ENCODE results near the gene EYA2.
"Not testable (repeated sequence)": the region's sequence is repeated elsewhere in the genome, so short reads cannot be mapped to it uniquely, and the experiment has no call there.

EYA2 gene, protein sequence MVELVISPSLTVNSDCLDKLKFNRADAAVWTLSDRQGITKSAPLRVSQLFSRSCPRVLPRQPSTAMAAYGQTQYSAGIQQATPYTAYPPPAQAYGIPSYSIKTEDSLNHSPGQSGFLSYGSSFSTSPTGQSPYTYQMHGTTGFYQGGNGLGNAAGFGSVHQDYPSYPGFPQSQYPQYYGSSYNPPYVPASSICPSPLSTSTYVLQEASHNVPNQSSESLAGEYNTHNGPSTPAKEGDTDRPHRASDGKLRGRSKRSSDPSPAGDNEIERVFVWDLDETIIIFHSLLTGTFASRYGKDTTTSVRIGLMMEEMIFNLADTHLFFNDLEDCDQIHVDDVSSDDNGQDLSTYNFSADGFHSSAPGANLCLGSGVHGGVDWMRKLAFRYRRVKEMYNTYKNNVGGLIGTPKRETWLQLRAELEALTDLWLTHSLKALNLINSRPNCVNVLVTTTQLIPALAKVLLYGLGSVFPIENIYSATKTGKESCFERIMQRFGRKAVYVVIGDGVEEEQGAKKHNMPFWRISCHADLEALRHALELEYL
- 0 to 0.07 reads per million in 2 donors for total RNA-seq

DNA sequence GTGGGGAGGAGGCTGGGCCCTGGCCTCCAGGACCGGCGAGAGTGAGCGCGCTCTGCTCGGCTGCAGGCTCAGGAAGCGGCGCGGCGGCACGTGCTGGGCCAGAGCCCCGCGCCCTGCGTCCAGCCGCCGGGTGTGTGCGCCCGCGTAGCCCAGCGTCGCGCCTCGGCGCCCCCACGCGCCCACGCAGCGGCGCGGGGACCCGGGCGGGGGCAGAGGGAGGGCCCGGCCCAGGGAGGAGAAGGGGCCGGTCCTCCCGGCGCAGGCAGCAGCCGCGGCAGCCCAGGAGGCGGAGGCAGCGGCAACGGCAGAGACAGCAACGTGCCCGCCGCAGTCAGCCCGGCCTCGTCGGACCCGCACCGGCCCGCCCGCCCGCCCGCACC lies at the start of gene EYA2:
Gene EYA2 (plus strand): TSS at position 265 of the 380 bp plus-strand sequence. CDS start 95,168 bp downstream, outside the sequence.
- DNase-seq = no peak

DNA sequence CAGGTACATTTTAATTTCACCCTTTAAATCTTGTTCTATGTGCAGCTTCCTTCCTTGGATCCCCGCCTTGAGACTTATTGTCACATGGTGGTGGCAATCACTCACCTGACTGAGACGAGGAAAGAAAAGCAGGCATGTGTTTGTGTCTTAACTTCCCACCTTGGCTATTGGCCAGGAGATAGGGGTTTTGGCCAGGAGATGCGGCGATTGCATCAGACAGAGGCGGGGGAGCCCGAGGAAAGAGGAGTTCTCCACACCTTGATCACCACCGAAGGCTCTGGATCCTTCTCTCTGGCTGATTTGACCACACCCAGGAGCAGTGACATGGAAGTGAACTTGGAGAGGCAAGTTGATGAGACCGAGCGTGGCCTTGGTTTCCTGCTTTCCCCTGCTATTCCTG lies 49.7 kb upstream of the EYA2 start:
- DNase-seq = no peak

DNA sequence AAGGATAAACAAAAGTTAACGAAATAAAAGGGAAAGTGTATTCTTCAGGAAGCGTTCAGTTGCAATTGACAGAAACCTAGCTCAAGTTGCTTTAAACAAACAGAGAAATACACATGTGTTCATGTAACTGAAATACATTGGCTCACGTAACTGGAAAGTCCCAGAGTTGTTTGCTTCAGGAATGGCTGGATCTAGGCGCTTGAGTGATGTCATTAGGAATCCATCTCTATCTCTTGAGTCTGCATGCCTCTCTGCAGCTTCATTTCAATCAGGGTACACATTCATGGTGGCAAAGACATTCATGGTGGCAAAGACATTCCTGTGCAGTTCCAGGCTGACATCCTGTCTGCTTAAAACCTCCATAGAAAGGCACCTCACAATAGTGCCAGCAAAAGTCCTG lies 45.4 kb upstream of the EYA2 start:
- DNase-seq = no peak

DNA sequence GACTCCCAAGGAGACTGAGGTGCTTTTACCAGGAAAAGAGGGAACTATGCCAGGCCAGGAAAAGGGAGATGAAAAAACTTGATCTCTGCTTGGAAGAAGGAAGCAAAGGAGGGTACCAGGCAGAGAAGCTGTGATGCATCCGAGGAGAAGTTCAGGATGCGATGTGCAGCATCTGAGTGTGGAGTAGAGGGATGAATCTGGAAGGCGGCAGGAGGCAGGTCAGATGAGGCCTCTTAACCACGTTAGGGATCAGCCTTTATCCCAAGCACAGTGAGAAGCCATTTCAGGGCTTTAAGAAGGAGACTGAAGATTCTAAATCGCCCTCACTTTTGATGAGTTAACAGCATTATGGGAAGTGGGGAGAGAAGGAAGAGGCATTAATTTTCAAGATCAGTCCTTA lies 44.9 kb upstream of the EYA2 start:
- no peak for DNase-seq

DNA sequence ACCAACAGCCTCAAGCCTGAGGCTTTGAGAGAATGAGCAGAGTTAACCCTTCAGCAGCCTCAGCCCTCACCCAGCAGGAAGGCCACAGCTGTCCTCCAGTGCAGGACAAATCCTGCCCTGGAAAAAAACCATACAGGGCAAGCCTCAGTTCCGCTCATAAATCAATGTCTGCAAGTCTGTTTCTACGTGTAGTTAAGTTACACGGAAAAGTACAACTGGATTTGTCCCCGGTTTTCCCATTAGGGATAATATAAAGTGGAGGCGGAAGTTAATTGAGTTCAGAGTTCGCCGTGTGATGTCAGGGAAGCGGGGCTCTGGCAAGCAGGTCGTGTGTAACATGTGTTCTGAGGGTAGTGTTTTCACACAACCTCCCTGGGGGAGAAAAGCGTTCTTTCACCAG lies 44.2 kb upstream of the EYA2 start:
- DNase-seq = no peak

DNA sequence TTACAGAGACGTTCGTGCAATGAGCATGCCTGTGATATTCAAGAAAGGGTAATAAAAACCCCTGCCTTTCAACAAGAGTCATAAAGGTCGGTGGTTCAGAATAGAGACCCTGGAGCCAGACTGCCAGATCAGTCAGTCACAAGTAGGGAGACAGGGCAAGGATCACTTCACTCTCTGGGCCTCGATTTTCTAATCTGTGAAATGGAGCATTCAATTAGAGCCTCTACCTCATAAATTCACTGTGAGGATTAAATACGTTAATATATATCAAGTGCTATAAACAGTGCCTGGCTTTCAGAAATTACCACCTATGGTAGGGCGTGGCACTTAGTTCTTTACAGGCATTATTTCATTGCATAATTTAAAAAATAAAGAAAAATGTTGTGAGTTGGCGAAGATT lies 43.7 kb upstream of the EYA2 start:
- DNase-seq = no peak

DNA sequence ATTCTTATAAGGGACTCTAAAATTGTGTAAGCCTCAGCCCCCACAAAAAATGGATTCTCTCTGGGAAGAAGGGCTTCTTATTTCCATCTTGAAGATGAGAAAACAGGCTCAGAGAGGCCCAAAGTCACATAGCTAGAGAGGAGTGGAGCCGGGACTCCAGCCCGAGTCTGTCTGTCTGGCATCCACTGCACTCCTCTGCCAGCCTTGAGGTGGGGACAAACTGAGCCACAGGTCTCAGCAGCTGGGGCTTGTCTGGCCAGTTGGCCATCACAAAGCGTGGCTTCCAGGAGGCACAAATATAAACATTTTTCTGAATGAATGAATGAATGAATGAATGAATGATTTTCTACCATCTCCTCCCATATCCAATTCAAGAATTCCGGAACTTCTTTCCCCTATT lies 42.9 kb upstream of the EYA2 start:
- DNase-seq = no peak

DNA sequence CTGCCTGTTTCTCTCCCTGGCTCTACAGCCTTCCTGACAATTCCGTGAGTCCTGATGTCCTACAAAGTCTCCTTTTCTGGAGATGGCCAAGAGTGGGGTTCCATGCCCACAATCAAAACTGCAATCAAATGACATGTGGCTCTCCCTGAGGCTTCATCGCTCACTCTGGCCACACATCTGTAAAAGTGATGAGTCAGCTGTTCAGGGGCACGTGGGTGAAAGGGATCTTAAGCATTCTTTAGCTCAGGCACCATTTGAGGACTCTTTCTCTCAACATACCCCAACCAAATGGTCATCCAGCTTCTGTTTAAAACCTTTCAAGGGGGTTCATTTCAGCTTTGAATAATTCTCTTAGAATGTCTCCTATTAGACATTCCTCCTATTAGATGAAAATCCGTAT lies 42.3 kb upstream of the EYA2 start:
- DNase-seq = no peak

DNA sequence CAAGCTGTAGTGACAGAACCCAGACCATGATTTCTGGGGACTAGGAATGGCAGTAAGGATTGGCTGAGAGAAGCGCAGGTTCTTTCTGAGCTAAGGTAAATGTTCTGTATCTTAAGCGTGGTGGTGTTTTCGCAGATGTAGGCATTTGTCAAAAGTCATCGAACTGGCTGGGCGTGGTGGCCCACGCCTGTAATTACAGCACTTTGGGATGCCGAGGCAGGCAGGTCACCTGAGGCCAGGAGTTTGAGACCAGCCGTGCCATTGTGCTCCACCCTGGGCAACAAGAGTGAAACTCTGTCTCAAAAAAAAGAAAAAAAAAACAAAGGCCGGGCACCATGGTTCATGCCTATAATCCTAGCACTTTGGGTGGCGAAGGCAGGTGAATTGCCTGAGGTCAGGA lies 40.7 kb upstream of the EYA2 start:
- DNase-seq = no peak

DNA sequence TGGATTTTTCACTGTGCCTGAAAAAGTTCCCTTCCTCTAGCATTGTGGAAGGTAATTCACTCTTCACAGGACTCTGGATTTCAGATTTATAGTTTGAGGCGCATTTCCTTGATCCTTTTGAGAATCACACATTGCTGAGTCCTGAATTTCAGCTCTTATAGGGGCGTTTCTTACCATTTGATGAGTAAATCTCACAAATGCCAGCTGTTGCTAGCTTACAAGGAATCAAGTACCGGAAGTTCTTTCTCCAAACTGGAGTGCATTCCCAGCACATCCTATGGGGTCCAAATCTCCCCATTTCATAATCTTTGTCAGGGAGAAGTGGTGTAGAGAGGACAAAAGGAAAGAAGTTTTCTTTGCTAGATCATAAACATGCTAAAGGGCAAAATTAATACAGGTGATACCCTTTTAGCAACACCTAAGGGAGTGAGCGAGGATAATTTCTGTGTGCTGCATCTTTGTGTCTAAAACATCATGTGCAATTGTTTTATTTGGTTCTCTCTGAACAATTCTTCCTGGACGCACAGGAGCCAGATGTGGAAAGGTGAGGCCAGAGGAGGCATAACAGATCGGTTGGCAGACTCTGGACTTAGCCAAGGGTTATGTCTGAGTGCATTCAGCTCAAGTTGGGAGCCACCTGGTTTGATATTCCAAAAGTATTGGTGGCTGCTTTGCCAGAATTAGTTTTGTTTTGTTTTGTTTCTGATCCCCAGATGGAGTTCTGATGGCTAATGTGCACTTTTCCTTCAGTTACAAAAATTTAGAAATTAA lies 37.4 kb upstream of the EYA2 start:
- no peak for DNase-seq

DNA sequence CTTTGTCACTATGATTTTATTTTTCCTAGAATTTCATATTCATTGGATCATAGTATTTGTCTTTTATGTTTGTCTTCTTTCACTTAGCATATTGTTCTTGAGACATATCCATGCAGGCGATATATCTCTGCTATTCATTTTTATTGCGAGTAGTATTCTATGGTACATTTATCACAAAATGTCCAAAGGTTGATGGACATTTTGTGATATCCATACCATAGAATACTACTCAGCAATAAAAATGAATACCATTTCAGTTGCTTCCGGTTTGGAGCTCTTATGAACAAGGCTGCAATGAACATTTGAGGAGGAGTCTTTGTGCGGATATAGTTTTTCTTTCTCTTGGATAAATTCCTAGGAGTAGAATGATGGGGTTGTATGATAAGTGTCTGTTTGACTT lies 28.8 kb upstream of the EYA2 start:
- DNase-seq = no peak

DNA sequence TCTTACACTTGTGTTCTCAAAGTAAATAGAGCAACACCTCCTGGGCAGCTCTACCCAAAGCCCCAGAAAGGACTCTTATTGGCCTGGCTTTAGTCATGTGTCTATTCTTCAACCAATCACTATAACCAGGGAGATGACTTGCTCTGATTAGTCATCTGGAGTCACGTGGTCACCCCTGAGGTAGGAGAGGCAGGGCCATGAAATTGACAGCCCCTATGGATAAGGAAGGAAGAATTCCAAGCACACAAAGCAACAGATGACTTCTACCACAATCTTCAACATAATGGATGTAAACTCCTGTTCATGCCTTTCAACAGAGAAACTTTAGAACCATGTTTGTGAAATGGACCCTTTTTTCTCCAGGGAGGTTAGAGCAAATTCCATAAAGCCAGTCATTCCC lies 24.6 kb upstream of the EYA2 start:
- DNase-seq = no peak

DNA sequence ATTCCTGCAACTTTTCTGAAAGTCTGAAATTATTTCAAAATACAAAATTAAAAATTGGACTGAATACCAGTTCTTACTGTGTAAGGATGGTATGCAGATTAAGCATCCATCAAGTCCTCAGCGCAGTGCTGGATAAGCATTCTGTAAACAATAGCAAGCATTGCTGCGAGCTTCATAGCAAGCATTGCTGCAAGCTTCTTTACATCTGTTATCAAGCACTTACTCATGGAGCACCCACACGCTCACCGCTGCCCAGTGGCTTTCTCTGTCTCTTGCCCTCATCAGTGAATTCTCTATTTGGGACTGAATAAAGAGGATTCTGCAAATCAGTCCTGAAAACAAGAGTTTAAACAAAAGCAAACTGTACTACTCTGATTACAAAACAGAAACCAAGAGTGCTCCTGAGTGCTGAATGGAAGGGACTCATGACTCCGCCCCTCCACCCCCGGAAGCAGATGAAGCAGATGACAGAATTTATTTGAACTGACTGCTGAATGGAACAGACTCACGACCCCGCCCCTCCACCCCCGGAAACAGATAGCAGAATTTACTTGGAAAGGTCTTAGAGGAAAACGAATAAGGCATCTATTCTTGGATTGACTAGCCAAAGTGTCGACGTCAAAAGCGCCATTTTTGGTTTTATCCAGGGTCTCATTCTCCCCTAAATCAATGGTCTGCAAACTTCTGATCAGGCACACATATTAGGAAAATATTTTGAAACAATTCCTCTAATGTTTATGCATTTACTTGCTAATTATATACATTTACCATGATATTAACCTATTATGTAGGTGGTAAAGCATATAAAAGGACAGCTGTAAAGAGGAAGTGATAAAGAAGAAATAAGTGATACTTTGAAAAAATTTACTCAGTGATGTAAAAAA lies 22.1 kb upstream of the EYA2 start:
- DNase-seq = no peak

DNA sequence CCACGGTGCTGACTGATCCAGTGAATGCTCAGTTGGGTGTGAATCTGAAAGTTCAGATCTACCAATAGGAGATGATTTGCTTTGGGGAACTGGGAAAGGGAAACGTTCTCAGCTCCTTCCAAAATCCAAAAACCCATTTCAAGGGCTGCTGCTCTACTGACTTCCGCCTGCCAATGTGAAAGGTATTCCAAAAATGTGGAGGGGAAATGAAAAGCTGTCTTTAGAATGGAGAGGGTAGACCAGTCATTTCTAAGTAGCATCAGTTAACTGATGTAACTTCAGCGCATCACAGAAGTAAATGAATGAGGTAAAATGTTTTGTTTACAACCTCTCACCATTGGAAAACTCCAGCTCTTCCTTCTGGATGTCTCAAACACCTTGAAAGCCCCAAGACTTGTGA lies 19.6 kb upstream of the EYA2 start:
- DNase-seq = no peak

DNA sequence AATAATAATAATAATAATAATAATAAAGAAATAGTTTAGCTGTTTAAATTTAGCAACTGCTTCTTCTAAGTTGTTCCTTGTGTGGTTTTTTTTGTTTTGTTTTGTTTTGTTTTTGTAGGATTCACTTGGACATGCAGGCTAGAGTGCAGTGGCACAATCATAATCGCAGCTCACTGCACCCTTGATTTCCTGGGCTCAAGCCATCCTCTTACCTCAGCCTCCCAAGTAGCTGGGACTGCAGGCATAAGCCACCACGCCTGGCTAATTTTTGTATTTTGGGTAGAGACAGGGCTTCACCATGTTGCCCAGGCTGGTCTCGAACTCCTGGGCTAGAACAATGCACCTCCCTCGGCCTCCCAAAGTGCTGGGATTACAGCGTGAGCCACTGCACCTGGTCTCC lies 15.3 kb upstream of the EYA2 start:
- DNase-seq = no peak

DNA sequence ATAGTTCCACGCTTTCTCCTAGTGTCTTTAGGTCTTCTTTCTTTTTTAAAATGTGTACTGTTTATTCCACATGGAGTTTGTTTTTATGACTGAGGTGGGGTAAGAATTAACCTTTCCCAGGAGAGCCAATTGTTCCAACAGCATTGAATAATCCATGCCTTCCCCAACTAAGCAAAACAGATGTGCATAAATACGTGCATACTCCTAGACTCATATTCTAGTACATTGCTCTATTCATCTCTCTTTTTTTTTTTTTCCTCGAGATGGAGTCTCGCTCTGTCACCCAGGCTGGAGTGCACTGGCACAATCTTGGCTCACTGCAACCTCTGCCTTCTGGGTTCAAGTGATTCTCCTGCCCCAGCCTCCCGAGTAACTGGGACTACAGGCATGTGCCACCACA lies 14.7 kb upstream of the EYA2 start:
- not testable (repeated sequence) for DNase-seq

DNA sequence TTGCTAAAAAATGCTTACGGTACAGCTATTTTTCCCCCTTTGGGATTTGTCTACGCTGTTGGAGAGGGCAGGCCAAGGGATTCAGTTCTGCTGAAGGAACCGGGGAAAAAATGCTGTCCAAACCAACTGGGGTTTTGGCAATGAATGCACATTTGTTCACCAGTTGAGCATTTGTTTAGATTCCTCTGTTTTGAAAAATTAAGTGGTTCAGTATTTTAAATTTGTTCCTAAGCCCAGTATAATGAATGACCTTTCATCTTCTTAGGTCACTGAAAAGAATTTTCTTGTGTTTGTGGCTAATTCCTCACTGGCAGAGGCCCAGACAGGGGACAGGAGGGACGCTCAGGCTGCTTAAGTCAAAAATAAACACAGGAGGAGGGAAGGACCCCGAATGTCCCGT lies 10.8 kb upstream of the EYA2 start:
- DNase-seq = no peak

DNA sequence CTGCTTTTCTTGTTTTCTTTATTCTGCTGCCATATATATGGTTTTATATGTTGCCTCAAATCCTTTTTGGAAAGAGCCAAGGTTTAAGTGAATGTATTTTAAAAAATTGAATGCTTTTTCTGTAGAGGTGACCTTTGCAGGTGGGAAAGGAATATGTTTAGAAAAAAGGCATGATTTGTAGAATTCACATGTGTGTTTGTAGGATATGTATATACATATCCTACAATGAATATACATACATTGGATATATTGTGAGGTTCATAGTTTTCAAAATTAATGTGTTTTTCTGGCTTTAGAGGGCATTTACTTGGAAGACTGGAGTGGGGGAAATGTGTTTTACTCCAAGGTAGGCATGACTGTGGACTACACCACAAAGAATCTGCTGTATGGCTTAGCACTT lies 4.0 kb upstream of the EYA2 start:
- DNase-seq = no peak

DNA sequence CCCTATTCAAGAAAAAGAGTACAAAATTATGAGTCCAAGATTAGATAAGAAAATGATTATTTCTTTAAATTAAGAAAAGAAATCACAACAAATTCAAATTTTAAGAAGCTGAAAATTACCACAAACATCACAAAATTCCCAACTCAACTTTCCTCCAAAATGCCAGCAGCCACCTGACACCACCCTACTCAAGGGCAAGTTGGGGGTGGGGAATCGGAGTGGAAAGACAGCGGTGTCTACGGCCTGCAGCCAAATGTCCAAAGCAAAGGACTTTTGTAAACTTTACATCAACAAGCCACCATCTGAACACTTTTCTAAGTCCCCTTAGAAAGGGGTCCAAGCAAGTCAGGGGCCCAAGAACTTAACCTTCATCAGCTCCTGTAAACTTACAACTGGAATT lies 1.6 kb upstream of the EYA2 start:
- no peak for DNase-seq

DNA sequence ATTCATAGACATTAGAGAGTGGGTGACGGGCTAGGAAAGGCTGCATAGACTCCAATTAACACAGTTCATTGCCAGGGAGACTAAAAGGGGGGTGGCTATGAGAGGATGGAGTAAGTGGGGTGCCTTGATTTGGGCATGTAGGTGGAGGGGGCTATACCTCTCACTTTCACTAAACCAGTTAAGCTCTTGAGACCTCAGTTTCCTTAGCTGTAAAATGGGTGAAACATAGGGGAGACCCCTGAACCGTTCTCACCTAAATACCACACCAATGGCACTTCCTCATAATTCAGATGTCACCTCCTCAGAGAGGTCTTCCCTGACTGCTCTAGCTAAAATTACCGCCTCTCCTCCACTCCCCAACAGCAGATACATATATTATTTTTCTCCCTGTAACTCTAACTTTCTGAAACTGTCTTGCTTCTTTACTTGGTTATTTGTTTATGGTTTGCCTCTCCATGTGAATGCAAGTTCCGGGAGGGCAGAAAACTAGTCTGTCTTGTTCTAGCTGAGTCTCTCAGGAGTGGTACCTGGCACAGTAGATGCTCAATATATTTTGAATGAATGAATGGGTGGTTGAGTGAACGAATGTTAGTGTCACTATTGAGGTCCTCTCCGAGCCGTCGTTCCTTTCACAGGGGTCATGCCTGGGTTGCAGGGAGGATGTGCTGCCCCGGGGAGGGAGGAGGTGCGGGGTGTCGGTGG lies 615 bp upstream of the EYA2 start:
- DNase-seq = no peak

DNA sequence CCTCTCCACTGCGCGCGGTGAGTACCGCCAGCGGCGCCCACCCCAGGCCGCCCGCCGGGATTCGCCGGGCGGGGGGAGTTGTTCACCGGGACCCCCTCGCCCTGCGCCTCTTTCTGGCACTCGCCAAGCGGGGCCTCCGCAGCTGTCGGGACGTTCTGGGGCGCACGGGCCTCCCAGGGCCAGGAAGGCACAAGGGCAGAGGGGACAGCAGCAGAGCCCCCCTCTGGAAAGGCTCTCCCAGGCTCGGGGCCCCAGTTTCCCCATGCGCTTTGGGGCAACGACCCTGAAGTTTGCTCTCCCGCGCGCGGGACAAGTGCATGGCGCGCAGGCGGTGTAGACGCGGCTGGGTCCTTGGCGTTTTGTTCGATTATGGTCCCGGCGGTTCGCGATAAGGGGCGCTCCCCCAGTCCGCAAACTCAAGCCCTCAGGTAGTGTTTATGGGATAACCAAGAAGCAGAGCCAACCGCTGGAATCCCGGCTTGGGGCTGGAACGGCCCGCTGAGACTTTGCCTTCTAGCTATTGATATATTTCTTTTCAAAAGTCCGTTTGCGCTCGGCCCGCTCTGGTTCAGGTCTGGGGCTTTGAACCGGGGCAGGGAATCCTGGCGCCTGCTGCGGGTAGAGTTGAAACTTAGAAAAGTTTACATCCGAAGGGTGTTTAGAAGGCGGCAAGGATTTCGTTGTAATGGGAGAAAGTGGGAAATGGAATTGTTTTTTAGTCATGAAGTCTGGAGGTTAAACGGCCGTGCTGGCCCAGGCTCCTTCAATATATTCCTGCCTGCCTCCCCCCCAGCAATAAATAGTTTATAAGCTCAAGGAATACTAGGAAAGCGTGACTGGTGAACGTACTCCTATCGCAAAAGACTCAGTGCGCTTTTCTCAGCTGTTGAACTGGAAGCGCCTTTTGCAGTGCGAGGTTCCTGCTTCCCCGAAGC lies 595 bp downstream of the EYA2 start:
- DNase-seq = no peak

Measured in T-helper 9 cell (primary cell).